GM18499 (cell line): ENCODE results near the gene FAM219B.
"Not testable (repeated sequence)": the region's sequence is repeated elsewhere in the genome, so short reads cannot be mapped to it uniquely, and the experiment has no call there.

Experiments used
- ATAC-seq: cut with Tn5 transposase; IDR thresholded peaks from one replicate; pipeline ENCODE4 v1.9.1; 2021; ENCODE audit warnings: moderate number of reproducible peaks; ENCODE audit not compliant: insufficient read depth, unreplicated experiment

The FAM219B gene

DNA sequence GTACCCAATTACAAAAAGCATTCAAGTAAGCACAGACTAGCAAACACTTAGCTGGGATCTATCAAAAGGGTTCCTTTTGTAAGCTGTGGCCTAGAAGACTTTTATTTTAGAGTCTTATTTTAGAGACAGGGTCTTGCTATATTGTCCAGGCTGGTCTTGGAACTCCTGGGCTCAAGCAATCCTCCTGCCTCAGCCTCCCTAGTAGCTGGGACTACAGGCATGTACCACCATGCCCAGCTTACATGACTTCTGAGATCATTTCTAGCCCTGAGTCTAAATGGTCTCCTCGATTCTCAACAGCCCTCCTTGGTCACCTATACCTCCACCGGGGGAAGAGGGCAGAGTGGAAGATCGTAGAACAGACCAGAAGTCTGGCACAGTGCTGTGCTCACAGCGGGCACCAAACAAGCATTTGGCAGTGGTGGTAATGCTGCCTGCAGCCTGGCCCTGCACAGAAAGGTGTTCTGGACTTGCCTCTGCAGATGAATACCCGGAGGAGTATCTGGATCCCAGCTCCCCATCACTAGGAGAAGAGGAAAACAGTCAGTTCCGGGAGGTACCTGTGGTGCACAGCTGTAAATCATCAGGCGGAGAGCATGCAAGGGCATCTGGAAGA lies 2.4 kb downstream of the FAM219B start:
- no peak for ATAC-seq

DNA sequence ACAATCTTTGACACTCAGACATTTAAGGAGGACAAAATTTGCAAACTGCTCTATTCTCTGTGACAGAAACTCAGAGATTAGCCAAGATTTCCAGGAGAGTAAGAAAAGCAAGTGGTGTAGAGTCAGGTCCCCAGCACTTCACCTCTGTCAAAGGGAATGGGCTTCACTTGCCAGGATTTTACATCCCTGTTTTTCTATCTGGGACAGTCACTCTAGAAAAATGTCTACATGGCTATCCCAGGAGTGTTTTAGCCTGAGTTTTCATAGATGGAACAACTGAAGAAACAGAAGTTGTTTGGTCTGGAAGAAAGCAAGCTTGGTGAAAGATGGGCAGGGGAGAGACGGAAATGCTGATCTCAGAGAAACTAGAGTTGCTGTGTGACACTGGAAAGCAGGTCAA lies 3.0 kb downstream of the FAM219B start:
- ATAC-seq, result no peak

DNA sequence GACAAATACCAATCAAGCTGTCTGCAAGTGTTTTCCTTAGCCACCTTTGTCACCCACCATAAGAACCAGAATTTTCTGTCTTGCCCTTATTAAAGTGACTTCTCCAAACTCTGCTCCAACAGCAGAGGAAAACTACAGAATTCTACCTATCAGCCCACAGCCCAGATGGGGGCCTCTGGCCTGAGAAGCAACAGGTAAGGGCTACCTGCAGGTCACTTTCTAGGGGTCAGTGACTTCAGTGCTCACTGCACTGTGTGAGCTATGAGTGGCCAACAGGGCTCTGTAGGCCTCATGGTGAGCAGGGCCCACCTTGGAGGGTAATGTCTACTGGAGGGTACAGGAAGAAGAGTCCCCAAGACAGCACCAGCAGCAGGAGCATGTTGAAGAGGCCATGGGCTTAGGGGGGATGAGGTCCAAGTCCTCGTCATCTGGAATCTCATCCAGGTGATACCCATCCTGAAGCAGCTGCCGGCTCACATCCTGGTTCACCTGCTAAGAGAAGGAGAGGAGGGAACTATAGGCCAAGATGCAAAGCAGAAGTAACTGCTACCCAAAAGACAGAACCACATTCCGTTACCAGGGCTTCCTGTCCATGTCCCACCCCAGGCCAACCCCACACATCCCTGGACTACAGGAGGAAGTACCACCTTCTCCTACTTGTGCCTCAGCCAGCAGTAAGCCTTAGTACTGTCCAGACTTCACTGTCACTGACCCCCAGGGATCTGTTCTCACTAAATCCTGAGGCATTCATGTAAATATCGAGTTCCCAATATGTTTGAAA lies 4.2 kb downstream of the FAM219B start:
- ATAC-seq, result no peak

DNA sequence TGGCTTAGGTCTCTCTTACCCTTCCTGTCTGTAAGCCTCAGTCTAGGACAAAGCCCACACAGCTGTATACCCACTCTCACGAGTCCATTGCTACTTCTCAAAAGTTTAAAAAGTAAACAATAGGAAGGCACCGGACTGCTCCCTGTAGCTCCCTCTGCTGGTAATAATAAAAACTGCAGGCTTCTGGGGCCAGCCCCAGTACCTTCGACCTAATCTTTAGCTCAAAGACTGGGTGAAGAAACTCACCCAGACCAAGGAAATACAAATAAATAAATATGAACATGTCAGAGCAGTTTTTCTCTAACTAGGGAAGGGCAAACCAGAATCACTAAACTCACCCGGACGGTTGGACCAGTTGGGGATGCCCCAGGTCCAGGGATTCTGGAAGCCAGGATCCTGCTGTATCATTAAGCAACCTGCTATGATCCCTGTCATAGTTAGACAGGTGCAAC lies 5.0 kb downstream of the FAM219B start:
- ATAC-seq, result no peak

DNA sequence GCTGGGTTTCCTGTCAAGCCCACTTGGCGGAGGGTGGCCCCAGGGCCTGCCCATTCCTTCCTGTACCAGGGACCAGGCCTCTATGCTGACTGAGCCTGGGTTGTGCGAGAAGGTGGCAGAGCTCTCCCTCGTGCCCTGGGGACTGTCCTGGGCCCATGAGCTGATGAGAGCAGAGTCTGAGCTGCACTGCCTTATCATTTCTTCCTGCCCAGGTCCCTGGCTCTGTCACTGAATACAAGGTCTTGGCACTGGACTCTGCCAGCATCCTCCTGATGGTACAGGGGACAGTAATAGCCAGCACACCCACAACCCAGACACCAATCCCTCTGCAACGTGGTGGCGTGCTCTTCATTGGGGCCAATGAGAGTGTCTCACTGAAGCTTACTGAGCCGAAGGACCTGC lies 9.3 kb downstream of the FAM219B start:
- ATAC-seq, result no peak

DNA sequence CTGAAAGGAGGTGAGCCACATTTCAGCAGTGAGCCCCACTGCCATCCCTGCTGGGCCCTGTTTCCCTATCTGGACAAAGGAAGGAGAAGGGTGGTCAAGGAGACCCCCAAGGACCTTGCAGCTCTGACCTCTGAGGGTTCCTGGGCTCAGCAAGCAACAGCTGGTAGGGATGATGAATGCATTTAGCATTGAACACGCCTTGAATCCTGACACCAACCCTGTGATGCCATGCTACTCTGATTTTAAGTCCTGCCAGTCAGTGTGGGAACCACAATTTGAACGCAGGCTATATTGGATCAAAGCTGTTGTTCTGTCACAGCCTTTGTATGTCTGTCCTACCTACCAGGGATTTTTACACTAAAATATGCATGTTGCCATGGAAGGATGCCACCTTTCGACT lies 10.3 kb downstream of the FAM219B start:
- no peak for ATAC-seq

DNA sequence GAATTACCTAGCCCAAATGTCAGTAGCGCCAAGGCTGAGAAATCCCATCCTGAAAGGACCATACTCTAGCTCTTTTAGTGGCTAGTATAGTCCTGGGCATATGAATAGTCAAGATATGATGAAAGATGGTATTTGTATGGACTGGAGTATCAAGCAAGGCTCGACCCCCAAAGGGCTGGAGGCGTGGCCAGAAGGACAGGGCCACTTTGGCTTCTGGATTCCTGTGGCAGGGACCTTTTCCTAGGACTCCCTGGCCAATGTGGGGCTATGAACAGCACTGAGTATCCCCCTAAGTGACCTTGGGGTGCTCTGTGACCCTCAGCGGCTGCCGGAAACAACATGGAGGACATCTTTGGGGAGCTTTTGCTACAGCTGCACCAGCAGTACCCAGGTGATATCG lies 10.8 kb downstream of the FAM219B start:
- ATAC-seq, result no peak

DNA sequence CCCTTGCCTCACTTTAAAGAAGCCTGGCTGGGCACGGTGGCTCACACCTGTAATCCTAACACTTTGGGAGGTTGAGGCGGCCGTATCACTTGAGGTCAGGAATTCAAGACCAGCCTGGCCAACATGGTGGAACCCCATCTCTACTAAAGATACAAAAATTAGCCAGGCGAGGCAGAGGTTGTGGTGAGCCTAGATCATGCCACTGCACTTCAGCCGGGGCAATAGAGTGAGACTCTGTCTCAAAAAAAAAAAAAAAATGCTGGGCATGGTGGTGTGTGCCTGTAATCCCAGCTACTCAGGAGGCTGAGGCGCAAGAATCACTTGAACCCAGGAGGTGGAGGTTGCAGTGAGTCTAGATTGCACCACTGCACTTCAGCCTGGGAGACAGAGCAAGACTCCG lies 12.3 kb downstream of the FAM219B start:
- ATAC-seq, result not testable (repeated sequence)

DNA sequence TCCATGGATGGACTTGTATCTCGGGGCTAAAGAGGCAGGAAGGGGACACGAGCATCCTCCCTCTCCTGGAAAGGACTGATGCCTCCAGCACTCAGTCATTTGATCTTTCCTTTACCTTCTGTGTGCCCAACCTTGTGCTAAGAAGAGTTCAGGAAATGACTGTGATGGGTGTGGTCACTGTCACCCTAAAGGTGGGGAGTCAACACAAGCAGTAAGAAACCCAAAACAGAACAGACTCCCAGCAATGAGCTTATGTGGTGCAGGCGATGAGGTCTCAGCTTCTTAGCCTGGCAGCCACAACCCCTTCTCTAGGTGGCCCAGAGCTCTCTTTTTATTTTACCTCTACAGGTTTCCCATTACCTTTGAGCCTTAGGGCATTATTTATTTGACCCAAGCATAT lies 13.0 kb downstream of the FAM219B start:
- no peak for ATAC-seq

DNA sequence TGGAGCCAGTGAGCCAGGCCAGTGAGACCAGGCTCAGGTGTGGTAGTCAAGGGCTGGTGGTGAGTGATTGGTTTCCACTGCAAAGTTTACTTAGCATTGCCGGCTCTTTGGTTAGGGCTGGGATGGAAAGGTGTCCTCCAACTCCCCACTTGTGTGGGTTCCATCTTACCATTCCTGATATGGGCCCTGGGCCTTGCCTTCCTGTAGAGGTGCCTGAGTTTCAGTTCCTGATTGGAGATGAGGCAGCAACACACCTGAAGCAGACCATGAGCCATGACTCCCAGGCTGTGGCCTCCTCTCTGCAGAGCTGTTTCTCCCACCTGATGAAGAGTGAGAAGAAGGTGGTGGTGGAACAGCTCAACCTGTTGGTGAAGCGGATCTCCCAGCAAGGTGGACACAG lies 13.7 kb downstream of the FAM219B start:
- ATAC-seq, result no peak

DNA sequence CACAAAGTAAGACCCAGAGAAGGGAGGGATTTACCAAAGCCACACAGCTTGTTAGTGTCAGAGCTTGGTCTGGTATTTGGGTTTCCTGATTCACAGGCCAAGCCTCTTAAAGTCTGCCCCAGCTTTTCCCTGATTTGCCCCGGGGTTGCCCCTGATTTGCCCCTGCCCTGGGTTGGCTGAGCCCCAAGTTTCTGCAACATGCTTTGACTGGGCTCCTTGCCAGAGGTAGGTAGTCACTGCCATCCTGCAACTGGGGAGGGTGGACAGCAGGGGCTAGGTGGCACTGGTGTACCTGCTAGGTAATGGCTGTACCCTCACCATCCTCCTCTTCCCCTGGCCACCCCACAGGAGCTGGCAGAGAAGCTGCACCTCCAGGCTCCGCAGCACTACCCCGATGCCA lies 14.3 kb downstream of the FAM219B start:
- ATAC-seq, result no peak

DNA sequence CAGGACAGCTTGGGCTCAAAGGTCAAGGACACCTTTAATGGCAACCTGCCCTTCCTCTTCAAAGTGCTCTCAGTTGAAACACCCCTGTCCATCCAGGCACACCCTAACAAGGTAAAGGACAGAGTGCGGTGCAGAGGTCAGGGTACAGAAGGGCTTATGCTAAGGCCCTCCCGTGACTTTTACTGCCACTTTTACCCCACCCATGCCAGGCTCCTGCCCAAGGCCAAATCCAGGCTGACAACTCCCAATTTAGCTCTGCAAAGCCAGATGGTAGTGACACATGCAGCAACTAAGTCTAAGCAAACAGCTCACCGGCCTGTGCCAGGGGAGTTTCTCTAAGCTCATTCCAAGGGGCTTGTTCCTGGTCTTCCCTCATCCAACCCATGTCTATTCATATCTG lies 15.2 kb downstream of the FAM219B start:
- no peak for ATAC-seq

DNA sequence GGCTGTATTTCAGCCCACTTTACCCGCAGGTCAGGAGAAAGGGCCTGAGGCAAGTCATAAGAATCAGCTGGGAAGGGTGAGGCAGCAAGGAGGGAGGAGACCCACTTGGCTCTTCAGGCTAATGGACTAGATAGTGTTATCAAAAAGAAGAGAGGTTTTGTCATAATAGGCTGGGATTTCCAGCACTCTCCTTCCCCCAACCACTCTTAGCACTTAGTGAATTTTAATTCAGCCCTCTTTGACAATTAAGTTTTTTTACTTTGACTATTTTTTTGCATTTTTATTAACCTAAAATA lies 16.0 kb downstream of the FAM219B start:
- no peak for ATAC-seq

DNA sequence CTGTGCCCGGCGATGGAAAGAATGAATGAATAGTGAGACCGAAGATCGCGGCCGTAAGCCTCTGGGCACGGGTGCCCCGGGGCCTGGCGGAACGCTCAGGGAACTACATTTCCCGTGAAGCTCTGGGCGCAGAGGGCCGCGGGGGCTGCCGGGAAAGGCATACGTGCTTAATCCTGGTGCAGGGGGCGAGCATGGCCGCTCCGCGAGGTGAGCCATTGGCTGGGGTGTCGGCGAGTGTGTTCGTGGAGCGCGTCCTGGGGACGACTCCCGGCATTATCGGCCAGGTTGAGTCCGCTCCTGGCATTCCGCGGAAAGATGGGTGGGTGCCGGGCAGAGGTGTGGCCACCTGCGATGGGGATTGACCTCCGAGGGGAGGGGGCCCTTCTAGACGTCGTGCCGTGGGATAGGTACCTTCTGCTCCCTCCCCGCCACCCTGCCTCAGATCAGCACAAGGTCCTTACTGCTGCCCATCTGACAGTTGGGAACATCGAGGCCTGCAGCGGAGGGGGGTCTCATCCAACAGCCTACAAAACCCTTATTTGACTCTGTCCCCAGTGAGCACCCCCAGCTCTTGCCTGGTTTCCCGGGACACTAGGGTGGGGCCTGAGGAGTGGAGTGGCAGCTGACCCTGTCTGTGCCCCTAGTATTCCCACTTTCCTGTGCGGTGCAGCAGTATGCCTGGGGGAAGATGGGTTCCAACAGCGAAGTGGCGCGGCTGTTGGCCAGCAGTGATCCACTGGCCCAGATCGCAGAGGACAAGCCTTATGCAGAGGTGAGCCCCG lies 16.6 kb downstream of the FAM219B start, which contains the start of gene MPI:
Gene MPI (plus strand): TSS at position 160 of the 782 bp plus-strand sequence. CDS start 32 bp downstream, at position 192.
- ATAC-seq, result no peak

DNA sequence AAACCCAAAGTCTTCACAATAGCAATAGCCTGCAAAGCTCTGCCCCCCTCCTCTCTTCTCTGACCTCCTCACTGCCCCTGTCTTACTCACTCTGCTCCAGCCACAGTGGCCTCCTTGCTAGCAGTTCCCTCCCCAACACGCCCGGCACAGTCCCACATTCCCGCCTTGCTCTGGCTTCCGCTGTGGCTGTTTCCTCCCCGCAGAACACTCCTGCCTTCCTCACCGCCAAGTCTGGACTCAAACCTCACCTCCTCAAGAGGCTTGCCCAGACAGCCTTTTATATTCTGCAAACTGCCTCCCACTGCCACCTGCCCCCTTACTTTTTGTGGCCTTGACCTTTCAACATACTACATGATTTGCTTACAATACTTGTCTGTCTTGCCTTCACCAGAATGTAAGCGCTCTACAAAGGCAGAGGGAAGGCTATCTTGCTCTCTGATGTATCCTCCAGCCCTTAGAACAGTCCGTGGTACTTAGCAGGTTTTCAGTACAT lies 17.2 kb downstream of the FAM219B start:
- no peak for ATAC-seq

DNA sequence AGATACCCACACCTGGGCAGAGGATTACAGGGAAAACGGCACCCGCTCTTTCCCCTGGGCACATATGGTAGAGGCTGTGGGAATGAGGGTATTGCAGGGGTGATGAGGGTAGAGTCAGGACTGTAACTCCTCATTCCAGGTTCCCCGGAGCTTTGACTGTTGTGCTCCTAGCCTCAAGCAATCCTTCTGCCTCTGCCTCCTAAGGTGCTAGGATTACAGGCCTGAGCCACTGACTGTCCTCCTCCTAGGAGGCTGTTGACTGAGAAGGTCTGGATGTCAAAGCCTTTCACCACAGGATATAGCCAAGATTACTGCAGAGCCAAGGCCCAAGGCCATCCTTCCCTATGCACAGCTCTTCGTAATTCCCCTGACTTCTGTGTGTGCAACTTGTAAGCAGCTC lies 17.9 kb downstream of the FAM219B start:
- no peak for ATAC-seq

DNA sequence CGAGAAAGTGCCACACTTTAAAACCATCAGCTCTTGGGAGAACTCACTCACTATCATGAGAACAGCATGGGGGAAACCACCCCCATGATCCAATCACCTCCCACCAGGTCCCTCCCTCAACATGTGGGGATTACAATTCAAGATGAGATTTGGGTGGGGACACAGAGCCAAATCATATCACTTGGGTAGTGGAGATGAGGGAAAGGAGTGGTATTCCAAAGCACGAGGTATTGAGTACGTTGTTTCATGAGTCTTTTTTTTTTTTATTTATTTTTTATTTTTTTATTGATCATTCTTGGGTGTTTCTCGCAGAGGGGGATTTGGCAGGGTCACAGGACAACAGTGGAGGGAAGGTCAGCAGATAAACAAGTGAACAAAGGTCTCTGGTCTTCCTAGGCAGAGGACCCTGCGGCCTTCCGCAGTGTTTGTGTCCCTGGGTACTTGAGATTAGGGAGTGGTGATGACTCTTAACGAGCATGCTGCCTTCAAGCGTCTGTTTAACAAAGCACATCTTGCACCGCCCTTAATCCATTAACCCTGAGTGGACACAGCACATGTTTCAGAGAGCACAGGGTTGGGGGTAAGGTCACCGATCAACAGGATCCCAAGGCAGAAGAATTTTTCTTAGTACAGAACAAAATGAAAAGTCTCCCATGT lies 19.0 kb downstream of the FAM219B start:
- ATAC-seq, result not testable (repeated sequence)

DNA sequence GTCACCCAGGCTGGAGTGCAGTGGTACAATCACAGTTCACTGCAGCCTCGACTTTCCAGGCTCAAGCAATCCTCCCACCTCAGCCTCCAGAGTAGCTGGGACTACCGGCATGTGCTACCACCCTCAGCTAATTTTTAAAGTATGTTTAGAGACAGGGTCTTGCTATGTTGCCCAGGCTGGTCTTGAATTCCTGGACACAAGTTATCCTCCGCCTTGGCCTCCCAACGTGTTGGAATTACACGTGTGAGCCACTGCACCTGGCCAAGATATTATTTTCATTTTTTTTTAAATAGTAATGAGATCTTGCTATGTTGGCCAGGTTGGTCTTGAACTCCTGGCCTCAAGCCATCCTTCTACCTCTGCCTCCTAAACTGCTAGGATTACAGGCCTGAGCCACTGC lies 21.2 kb downstream of the FAM219B start:
- no peak for ATAC-seq

DNA sequence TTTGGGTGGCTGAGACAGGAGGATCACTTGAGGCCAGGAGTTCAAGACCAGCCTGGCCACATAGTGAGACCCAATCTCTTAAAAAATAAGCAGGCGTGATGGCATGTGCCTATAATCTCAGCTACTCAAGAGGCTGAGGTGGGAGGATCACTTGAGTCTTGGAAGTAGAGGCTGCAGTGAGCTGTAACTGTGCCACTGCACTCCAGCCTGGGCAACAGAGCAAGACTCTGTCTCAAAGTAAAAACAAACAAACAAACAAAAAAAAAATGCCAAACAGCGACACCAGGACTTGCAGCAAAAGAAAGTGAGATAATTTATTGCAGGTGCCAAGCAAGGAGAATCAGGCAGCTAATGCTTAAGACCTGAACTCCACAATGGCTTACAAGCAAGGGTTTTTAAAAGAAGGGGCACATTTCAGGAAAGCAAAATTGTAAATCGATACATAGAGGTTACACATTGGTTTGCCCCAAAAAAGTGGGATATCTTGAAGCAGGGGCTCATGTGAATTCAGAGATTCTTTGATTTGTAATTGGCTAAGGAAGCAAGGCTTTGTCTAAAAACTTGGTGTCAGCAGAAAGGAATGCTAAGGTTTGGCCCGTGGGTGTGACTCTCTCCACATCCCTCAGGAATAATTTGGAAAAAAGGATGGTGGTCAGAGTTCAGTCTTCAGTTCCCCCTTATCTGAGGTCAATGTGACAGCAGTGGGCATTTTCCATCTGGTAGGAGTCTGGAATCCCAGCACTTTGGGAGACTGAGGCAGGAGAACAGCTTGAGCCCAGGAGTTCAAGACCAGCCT lies 22.0 kb downstream of the FAM219B start:
- ATAC-seq, result no peak

DNA sequence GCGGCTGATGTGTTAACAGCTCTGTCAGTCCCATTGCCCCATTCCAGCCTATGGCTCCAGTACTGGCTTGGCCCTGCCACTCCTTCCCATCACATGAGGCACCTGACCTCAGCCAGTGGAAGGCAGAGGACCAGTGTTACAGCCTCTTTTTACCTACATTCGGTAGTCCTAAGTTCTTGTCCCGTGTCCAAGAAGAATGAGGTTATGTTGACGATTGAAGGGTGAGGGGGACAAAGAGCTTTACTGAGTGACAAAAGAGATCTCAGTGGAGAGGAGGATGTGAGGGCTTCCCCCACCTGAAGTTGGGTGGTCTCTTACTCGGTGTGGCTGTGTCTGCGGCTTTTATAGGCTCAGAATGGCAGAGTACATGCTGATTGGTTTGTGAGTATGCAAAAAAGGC lies 24.1 kb downstream of the FAM219B start:
- ATAC-seq, result no peak
